GM21786 (cell line): ENCODE data around the gene CATSPERE.
"Not testable (repeated sequence)": the region's sequence is repeated elsewhere in the genome, so short reads cannot be mapped to it uniquely, and the experiment has no call there.

Source experiments
- ATAC-seq: cut with Tn5 transposase; IDR thresholded peaks from one replicate; pipeline ENCODE4 v1.9.1; 2021; ENCODE audit not compliant: unreplicated experiment

Gene CATSPERE

GRCh38 chr1:244447552-244447951, 13.5 kb upstream of the CATSPERE start:
- no peak for ATAC-seq

- ATAC-seq: no peak
Observed at GRCh38 chr1:244448279-244449036, 12.6 kb upstream of the CATSPERE start.

- ATAC-seq: no peak
Observed at GRCh38 chr1:244449936-244450508, 11.1 kb upstream of the CATSPERE start.

GRCh38 chr1:244450597-244451538, 10.2 kb upstream of the CATSPERE start:
- peak; percentile 18 for ATAC-seq

- ATAC-seq: no peak
Observed at GRCh38 chr1:244451539-244451950, 9.5 kb upstream of the CATSPERE start, which contains the start of gene ADSS2. Gene ADSS2 (minus strand): TSS chr1:244451909. CDS start chr1:244451817, 92 bp downstream.

GRCh38 chr1:244451951-244452795, 8.9 kb upstream of the CATSPERE start:
- peak; percentile 90 for ATAC-seq

GRCh38 chr1:244454412-244454811, 6.7 kb upstream of the CATSPERE start:
- no peak for ATAC-seq

- ATAC-seq: no peak
Observed at GRCh38 chr1:244456586-244456985, 4.5 kb upstream of the CATSPERE start.

GRCh38 chr1:244458781-244459180, 2.3 kb upstream of the CATSPERE start:
- ATAC-seq: no peak

- ATAC-seq: no peak
Observed at GRCh38 chr1:244460197-244460596, 876 bp upstream of the CATSPERE start.

- ATAC-seq: no peak
Observed at GRCh38 chr1:244466724-244467123, 5.7 kb downstream of the CATSPERE start.

- ATAC-seq: no peak
Observed at GRCh38 chr1:244473059-244473605, 12.1 kb downstream of the CATSPERE start.

- not testable (repeated sequence) for ATAC-seq
Observed at GRCh38 chr1:244484971-244485370, 23.9 kb downstream of the CATSPERE start.

- ATAC-seq: no peak
Observed at GRCh38 chr1:244494653-244495052, 33.6 kb downstream of the CATSPERE start.

GRCh38 chr1:244496186-244496585, 35.1 kb downstream of the CATSPERE start:
- ATAC-seq: no peak

- ATAC-seq: no peak
Observed at GRCh38 chr1:244497805-244498204, 36.7 kb downstream of the CATSPERE start.

GRCh38 chr1:244499484-244499883, 38.4 kb downstream of the CATSPERE start:
- not testable (repeated sequence) for ATAC-seq

GRCh38 chr1:244500515-244500914, 39.4 kb downstream of the CATSPERE start:
- ATAC-seq: not testable (repeated sequence)

- ATAC-seq: no peak
Observed at GRCh38 chr1:244502630-244503029, 41.6 kb downstream of the CATSPERE start.

- ATAC-seq: no peak
Observed at GRCh38 chr1:244513493-244513892, 52.4 kb downstream of the CATSPERE start.
